Activated T-cell treated with anti-CD3 and anti-CD28 coated beads, Interleukin-2, amount 50 U/mL, for 24 hours (primary cell): Measurements from ENCODE around the gene LBP.

ENCODE experiments used
- DNase-seq: peaks from one replicate; pipeline ENCODE4 v3.0.0-alpha.2; 2020
- H3K27ac Mint-ChIP-seq: 2 replicates; pipeline ENCODE4 v1.8.0; 2020; ENCODE audit warnings: mild to moderate bottlenecking, mixed read lengths
- H3K27me3 Mint-ChIP-seq: 2 replicates; pipeline ENCODE4 v1.8.0; 2020; ENCODE audit warnings: mixed read lengths
- H3K36me3 Mint-ChIP-seq: 2 replicates; pipeline ENCODE4 v1.8.0; 2020; ENCODE audit warnings: low read depth, mixed read lengths
- H3K4me1 Mint-ChIP-seq: 2 replicates; pipeline ENCODE4 v1.8.0; 2020; ENCODE audit warnings: low read depth, mixed read lengths
- H3K4me3 Mint-ChIP-seq: 2 replicates; pipeline ENCODE4 v1.8.0; 2020; ENCODE audit warnings: mild to moderate bottlenecking, moderate library complexity, mixed read lengths
- H3K9me3 Mint-ChIP-seq: 2 replicates; pipeline ENCODE4 v1.8.0; 2020; ENCODE audit warnings: mixed read lengths

The LBP gene, protein sequence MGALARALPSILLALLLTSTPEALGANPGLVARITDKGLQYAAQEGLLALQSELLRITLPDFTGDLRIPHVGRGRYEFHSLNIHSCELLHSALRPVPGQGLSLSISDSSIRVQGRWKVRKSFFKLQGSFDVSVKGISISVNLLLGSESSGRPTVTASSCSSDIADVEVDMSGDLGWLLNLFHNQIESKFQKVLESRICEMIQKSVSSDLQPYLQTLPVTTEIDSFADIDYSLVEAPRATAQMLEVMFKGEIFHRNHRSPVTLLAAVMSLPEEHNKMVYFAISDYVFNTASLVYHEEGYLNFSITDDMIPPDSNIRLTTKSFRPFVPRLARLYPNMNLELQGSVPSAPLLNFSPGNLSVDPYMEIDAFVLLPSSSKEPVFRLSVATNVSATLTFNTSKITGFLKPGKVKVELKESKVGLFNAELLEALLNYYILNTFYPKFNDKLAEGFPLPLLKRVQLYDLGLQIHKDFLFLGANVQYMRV

DNA sequence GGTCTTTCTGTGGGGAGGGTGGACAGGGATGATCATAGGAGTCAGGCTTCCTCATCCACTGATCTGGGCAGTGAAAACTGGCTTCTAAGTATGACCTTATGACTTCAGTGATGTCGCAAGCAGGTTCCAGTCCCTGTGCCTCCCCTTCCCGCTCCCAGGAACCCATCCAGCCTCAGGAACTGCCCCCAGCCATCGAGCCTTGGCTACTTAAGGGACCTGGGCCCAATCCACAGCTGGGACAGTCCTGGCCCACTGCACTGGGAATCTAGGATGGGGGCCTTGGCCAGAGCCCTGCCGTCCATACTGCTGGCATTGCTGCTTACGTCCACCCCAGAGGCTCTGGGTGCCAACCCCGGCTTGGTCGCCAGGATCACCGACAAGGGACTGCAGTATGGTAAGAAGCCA is at the start of gene LBP:
Gene LBP (plus strand): TSS at position 236 of the 405 bp plus-strand sequence. CDS start 35 bp downstream, at position 271.
- no peak for DNase-seq
- Mint-ChIP-seq H3K27ac (no peak within 1 kb of the TSS), H3K27me3 (peaks cover 6% of the 10 kb centered on the region)

GRCh38 chr20:38297916-38298674 is 48.2 kb upstream of the LBP start:
- H3K27ac Mint-ChIP-seq, result no peak overlapping the region
- peaks cover 21% of the 10 kb centered on the region for H3K27me3 Mint-ChIP-seq
- H3K4me3 Mint-ChIP-seq, result no peak overlapping the region
- H3K9me3 Mint-ChIP-seq, result no peaks in the 10 kb centered on the region
- H3K4me1 Mint-ChIP-seq, result no peaks in the 10 kb centered on the region
- no peaks in the 10 kb centered on the region for H3K36me3 Mint-ChIP-seq
- DNase-seq, result no peak

More for the DNA sequence above, at the start of gene LBP:
- no peaks in the 10 kb centered on the region for H3K4me1 Mint-ChIP-seq
- no peak within 1 kb of the TSS for H3K4me3 Mint-ChIP-seq
- no peaks in the 10 kb centered on the region for H3K9me3 Mint-ChIP-seq
- H3K36me3 Mint-ChIP-seq, result no peaks in the 10 kb centered on the region

GRCh38 chr20:38298768-38299288 is 47.5 kb upstream of the LBP start:
- Mint-ChIP-seq H3K27me3 (peaks cover 28% of the 10 kb centered on the region), H3K9me3 (no peaks in the 10 kb centered on the region), H3K27ac (no peak overlapping the region), H3K36me3 (no peaks in the 10 kb centered on the region), H3K4me1 (peaks cover 6% of the 10 kb centered on the region), H3K4me3 (no peak overlapping the region)
- no peak for DNase-seq

DNA sequence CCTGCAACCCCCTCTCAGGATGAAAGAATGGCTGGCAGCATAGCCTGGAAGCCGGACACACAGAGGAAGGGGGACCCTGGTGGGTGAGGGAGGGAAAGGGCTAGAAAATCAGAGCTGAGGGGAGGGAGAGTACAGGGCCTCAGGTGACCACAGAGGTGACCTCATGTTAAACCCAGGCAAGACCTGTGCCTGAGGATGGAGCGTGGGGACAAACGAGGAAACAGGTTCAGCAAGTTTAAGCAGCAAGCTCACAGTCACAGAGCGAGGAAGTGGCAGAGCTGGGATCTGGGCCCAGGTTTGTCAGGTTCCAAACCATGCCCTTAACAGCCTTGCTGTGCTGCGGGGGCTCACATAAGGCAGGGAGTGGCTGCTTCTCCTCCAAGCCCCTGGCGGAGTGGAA is 46.3 kb upstream of the LBP start:
- H3K9me3 Mint-ChIP-seq, result no peaks in the 10 kb centered on the region
- H3K36me3 Mint-ChIP-seq, result no peaks in the 10 kb centered on the region
- H3K4me3 Mint-ChIP-seq, result no peak overlapping the region
- H3K4me1 Mint-ChIP-seq, result peaks cover 14% of the 10 kb centered on the region
- no peak for DNase-seq
- H3K27me3 Mint-ChIP-seq, result peaks cover 39% of the 10 kb centered on the region
- no peak overlapping the region for H3K27ac Mint-ChIP-seq

GRCh38 chr20:38300438-38300837 is 45.8 kb upstream of the LBP start:
- H3K27ac Mint-ChIP-seq, result no peak overlapping the region
- no peaks in the 10 kb centered on the region for H3K36me3 Mint-ChIP-seq
- H3K9me3 Mint-ChIP-seq, result no peaks in the 10 kb centered on the region
- no peak overlapping the region for H3K4me3 Mint-ChIP-seq
- peaks cover 14% of the 10 kb centered on the region for H3K4me1 Mint-ChIP-seq
- H3K27me3 Mint-ChIP-seq, result peaks cover 44% of the 10 kb centered on the region
- no peak for DNase-seq

GRCh38 chr20:38301309-38301708 is 45.0 kb upstream of the LBP start:
- Mint-ChIP-seq H3K9me3 (no peaks in the 10 kb centered on the region), H3K4me1 (peaks cover 14% of the 10 kb centered on the region), H3K36me3 (no peaks in the 10 kb centered on the region), H3K27ac (no peak overlapping the region), H3K27me3 (peaks cover 51% of the 10 kb centered on the region), H3K4me3 (no peak overlapping the region)
- no peak for DNase-seq

DNA sequence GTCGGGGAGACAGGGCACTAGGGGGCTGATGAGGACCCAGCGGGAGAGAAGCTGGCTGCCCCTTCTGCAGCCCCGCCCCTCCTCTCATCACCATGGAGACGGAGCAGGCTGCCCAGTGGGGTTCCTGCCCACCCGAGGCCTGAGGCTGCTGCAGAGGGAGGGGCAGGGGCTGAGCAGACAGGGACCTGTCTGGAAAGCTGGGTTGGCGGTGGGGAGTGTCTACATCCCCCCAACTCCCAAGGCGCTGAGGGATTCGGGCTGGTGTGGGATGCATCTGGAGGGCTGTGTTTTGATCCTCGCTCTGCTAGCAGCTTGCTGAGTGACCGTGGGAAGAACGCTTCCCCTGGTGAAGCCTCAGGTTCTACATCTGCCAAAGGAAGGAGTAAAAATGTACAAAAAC is 43.5 kb upstream of the LBP start:
- Mint-ChIP-seq H3K9me3 (no peaks in the 10 kb centered on the region), H3K4me3 (no peak overlapping the region), H3K4me1 (peaks cover 14% of the 10 kb centered on the region), H3K27ac (no peak overlapping the region), H3K27me3 (peaks cover 65% of the 10 kb centered on the region), H3K36me3 (no peaks in the 10 kb centered on the region)
- DNase-seq, result no peak

GRCh38 chr20:38303908-38304379 is 42.3 kb upstream of the LBP start, which contains the start of gene BPI:
Gene BPI (plus strand): TSS chr20:38304156. CDS start chr20:38304224, 68 bp downstream.
- Mint-ChIP-seq H3K9me3 (no peaks in the 10 kb centered on the region), H3K27me3 (peaks cover 72% of the 10 kb centered on the region), H3K4me3 (no peak within 1 kb of the TSS), H3K36me3 (no peaks in the 10 kb centered on the region), H3K4me1 (peaks cover 14% of the 10 kb centered on the region), H3K27ac (no peak within 1 kb of the TSS)
- DNase-seq, result no peak

DNA sequence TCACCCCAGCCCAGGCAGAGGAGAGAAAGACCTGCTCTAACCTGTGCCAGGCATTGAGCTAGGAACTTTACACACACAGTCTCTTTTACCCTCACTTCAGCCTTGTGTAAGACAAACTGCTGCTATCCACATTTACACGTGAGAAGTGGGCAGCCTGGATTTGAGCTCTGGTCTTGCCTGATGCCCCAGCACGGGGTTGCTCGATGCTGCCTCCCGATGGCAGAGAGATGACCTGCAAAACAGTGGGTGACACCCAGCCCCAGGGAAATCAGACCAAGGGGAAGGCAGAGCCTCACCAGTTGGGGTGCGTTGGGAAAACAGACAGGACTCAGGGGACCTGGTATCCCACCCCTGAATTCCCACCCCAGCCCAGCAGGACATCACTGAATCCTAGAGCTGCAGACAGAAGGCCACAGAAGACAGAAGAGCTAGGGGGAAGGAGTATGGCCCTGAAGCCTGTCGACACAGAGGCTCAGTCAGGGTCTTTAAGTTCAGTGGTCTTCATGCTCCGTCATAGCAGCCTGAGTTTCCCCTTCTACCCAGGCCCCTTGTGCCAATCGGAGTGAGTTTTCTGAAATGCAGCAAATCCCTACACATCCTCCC is 41.3 kb upstream of the LBP start:
- peak; percentile 34 for DNase-seq
- Mint-ChIP-seq H3K9me3 (no peaks in the 10 kb centered on the region), H3K36me3 (no peaks in the 10 kb centered on the region), H3K4me1 (peaks cover 14% of the 10 kb centered on the region), H3K27me3 (peaks cover 80% of the 10 kb centered on the region), H3K4me3 (no peak overlapping the region), H3K27ac (no peak overlapping the region)

DNA sequence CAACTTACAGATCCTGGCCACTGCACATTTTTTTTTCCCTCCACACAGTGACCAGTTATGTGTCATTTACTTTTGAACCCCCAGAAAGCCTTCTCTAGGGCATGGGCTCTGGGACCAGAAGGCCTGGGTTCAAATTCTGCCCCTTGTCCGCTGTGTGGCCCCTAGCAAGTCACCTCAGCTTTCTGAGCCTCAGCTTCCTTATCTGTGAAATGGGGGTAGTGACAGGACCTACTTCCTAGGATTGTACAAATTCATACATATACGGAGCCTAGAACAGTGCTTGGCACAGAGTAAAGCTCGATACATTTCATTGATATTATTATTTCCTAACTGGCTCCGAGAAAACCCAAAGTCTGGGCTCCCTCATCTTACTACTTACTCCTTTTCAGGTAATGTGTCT is 40.7 kb upstream of the LBP start:
- Mint-ChIP-seq H3K4me3 (no peak overlapping the region), H3K4me1 (peaks cover 14% of the 10 kb centered on the region), H3K27me3 (peaks cover 84% of the 10 kb centered on the region), H3K27ac (no peak overlapping the region), H3K36me3 (no peaks in the 10 kb centered on the region), H3K9me3 (no peaks in the 10 kb centered on the region)
- no peak for DNase-seq

- Mint-ChIP-seq H3K27ac (no peak overlapping the region), H3K36me3 (no peaks in the 10 kb centered on the region), H3K27me3 (peaks cover 87% of the 10 kb centered on the region), H3K4me1 (peaks cover 14% of the 10 kb centered on the region), H3K9me3 (no peaks in the 10 kb centered on the region), H3K4me3 (no peak overlapping the region)
- DNase-seq, result no peak
These were observed 39.9 kb upstream of the LBP start for GRCh38 chr20:38306379-38306778.

- H3K36me3 Mint-ChIP-seq, result no peaks in the 10 kb centered on the region
- H3K9me3 Mint-ChIP-seq, result peaks cover 2% of the 10 kb centered on the region
- no peak overlapping the region for H3K27ac Mint-ChIP-seq
- H3K27me3 Mint-ChIP-seq, result peaks cover 86% of the 10 kb centered on the region
- H3K4me3 Mint-ChIP-seq, result no peak overlapping the region
- peaks cover 14% of the 10 kb centered on the region for H3K4me1 Mint-ChIP-seq
- no peak for DNase-seq
These were observed 38.8 kb upstream of the LBP start for GRCh38 chr20:38307371-38308046.

GRCh38 chr20:38308047-38308438 is 38.2 kb upstream of the LBP start:
- Mint-ChIP-seq H3K9me3 (peaks cover 4% of the 10 kb centered on the region), H3K4me1 (peaks cover 14% of the 10 kb centered on the region), H3K4me3 (no peak overlapping the region), H3K27me3 (peaks cover 82% of the 10 kb centered on the region), H3K36me3 (no peaks in the 10 kb centered on the region), H3K27ac (no peak overlapping the region)
- no peak for DNase-seq

GRCh38 chr20:38308447-38308846 is 37.8 kb upstream of the LBP start:
- Mint-ChIP-seq H3K9me3 (peaks cover 4% of the 10 kb centered on the region), H3K4me1 (peaks cover 11% of the 10 kb centered on the region), H3K4me3 (no peak overlapping the region), H3K27me3 (peaks cover 78% of the 10 kb centered on the region), H3K36me3 (no peaks in the 10 kb centered on the region), H3K27ac (no peak overlapping the region)
- DNase-seq, result no peak
